Uterus (tissue), 4 donors: Measurements from ENCODE around the gene FZD7. TPM values are rescaled to one million over a fixed set of nuclear protein-coding genes. Genes with fewer than 3 reads are reported as not detected.
A peak's percentile ranks its signal among the peaks of the same experiment; 100 is the strongest.

Experiments used
- DNase-seq, 2 donors: peaks; one replicate each; pipeline ENCODE4 v3.0.0-alpha.2; 2019 to 2020
- H3K27ac ChIP-seq, 2 donors: fragments of 200-600 bp; sonication (generic); 1 replicate in 1 of 2; 2 replicates in 1 of 2; pipeline ENCODE4 v1.5.1; 2016 to 2018
- H3K27me3 ChIP-seq, 2 donors: fragments of 200-600 bp; sonication (generic); one replicate each; pipeline ENCODE4 v1.5.1; 2018 to 2019; ENCODE audit warnings: control low read depth in 1 of 2
- H3K36me3 ChIP-seq, 2 donors: fragments of 200-600 bp; sonication (generic); one replicate each; pipeline ENCODE4 v1.5.1; 2019; ENCODE audit warnings: control low read depth in 1 of 2
- H3K4me1 ChIP-seq, 2 donors: fragments of 200-600 bp; sonication (generic); one replicate each; pipeline ENCODE4 v1.5.1; 2018 to 2019; ENCODE audit warnings: control low read depth in 1 of 2
- H3K4me3 ChIP-seq, 2 donors: fragments of 200-600 bp; sonication (generic); 1 replicate in 1 of 2; 2 replicates in 1 of 2; pipeline ENCODE4 v1.5.1; 2018 to 2019; ENCODE audit warnings: mild to moderate bottlenecking in 1 of 2
- H3K9me3 ChIP-seq, 2 donors: fragments of 200-600 bp; sonication (generic); one replicate each; pipeline ENCODE4 v1.5.1; 2019; ENCODE audit warnings: control low read depth in 1 of 2
- CTCF ChIP-seq, 4 experiments: fragments of 200-600 bp in 2 of 4; fragments of 450-650 bp in 2 of 4; sonication (generic) in 2 of 4; IDR thresholded peaks; one replicate each; pipeline ENCODE4 v1.5.1; 2016 to 2019; ENCODE audit warnings: antibody characterized with exemption in 4 of 4, mild to moderate bottlenecking in 2 of 4, moderate library complexity in 1 of 4
- POLR2A ChIP-seq, 2 donors: fragments of 450-650 bp; IDR thresholded peaks; one replicate each; pipeline ENCODE4 v1.6.1; 2016; ENCODE audit warnings: antibody characterized with exemption in 2 of 2, mild to moderate bottlenecking in 1 of 2, moderate library complexity in 1 of 2
- intact Hi-C: fragments of 100-400 bp; cut with DNase I; formaldehyde crosslinking; loops from one replicate; pipeline ENCODE4 v1.15.1; 2023; ENCODE audit warnings: low total_unique reads
- total RNA-seq, 4 donors: library from RNA; depleted of rRNA in 3 of 4; stranded (reverse); fragments of >200 nt in 3 of 4; gene quantifications; one replicate each; pipeline versions ENCODE4 v1.1.0 to v1.2.4, GENCODE V29; 2014 to 2023
- donor health status: DM: yes; HTN: yes; CAD: no.

FZD7 gene
- total RNA-seq, 4 donors from 2014 or later = 0.77 to 38.8 (median 20.0) TPM

GRCh38 chr2:202052235-202052634 lies 18.6 kb downstream of the FZD7 start:
- Histone ChIP-seq H3K27me3 (peaks cover 0 to 4% of the 10 kb centered on the region in 2 donors), H3K4me1 (no peaks in the 10 kb centered on the region), H3K4me3 (no peak overlapping the region), H3K27ac (no peak overlapping the region), H3K9me3 (no peaks in the 10 kb centered on the region), H3K36me3 (no peaks in the 10 kb centered on the region)
- TF ChIP-seq CTCF (IDR thresholded peaks at IDR 0.05) = no peak
- no peak for DNase-seq
- intact Hi-C loops = no loop called here

DNA sequence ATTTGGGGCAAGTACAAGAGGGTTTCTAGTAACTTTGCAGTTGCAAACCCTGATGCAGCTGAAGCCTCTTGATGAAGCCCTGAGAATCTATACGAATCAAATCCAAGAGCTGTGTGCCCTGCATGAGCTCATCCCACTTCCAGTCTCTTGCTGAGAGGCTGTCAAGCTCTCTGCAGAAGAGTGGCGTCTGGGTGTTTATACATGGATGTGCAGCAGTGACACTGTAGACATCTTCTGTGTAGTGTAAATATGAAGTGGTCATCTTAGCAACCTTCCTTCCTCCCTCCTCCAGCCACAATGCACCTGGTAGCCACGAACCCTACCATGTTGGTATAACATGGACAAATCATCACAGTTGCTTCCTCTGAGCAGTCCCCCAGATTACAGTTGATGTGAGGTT lies 21.0 kb downstream of the FZD7 start:
- H3K4me3 ChIP-seq = no peak overlapping the region
- intact Hi-C loops = no loop called here

GRCh38 chr2:202056611-202057010 lies 23.0 kb downstream of the FZD7 start:
- TF ChIP-seq CTCF (IDR thresholded peaks at IDR 0.05) (peak in 1 of 4 experiments; percentile 25), POLR2A (IDR thresholded peaks at IDR 0.05) (no peak)
- peaks cover 0 to 4% of the 10 kb centered on the region in 2 donors for H3K27me3 ChIP-seq
- no peak overlapping the region for H3K4me3 ChIP-seq
- intact Hi-C loops = no loop called here
- no peak for DNase-seq
- H3K36me3 ChIP-seq = no peaks in the 10 kb centered on the region
- no peaks in the 10 kb centered on the region for H3K4me1 ChIP-seq
- H3K9me3 ChIP-seq = no peaks in the 10 kb centered on the region
- no peak overlapping the region for H3K27ac ChIP-seq

More for the DNA sequence above, 21.0 kb downstream of the FZD7 start:
- Histone ChIP-seq H3K9me3 (no peaks in the 10 kb centered on the region), H3K27ac (no peak overlapping the region), H3K36me3 (no peaks in the 10 kb centered on the region), H3K4me1 (no peaks in the 10 kb centered on the region), H3K27me3 (peaks cover 0 to 4% of the 10 kb centered on the region in 2 donors)
- DNase-seq = no peak
- TF ChIP-seq CTCF (IDR thresholded peaks at IDR 0.05) (no peak), POLR2A (IDR thresholded peaks at IDR 0.05) (no peak)

GRCh38 chr2:202060218-202060617 lies 26.6 kb downstream of the FZD7 start:
- no peaks in the 10 kb centered on the region for H3K36me3 ChIP-seq
- intact Hi-C loops = no loop called here
- H3K4me1 ChIP-seq = no peaks in the 10 kb centered on the region
- DNase-seq = no peak
- TF ChIP-seq POLR2A (IDR thresholded peaks at IDR 0.05) = no peak
- peaks cover 0 to 4% of the 10 kb centered on the region in 2 donors for H3K27me3 ChIP-seq
- H3K4me3 ChIP-seq = no peak overlapping the region
- no peaks in the 10 kb centered on the region for H3K9me3 ChIP-seq
- H3K27ac ChIP-seq = no peak overlapping the region

DNA sequence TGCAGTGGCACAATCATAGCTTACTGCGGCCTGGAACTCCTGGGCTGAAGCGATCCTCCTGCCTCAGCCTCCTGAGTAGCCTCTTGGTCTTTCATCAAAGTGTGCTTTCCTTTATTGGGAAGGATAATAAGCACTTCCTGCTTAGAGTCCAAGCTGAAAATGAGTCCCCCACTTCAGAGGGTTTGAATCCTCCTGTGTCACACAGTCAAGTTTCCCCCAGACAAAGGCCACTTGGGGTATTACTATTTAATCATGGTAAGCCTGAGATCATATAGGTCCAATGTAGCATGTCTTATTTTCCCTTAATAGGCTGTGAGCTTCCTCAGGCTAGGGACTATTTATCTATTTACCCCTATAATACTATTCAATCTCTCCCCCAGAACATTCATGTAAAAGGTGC lies 28.0 kb downstream of the FZD7 start:
- no peak for TF ChIP-seq POLR2A (IDR thresholded peaks at IDR 0.05)
- TF ChIP-seq CTCF (IDR thresholded peaks at IDR 0.05) = no peak
- H3K36me3 ChIP-seq = no peaks in the 10 kb centered on the region

More for the DNA sequence above, 28.0 kb downstream of the FZD7 start:
- intact Hi-C loops = no loop called here
- H3K9me3 ChIP-seq = no peaks in the 10 kb centered on the region
- DNase-seq = no peak
- H3K27ac ChIP-seq = no peak overlapping the region
- no peaks in the 10 kb centered on the region for H3K4me1 ChIP-seq
- H3K4me3 ChIP-seq = no peak overlapping the region
- H3K27me3 ChIP-seq = no peaks in the 10 kb centered on the region
